ENCODE data around the gene GPR25. TPM values are rescaled to one million over a fixed set of nuclear protein-coding genes. Genes with fewer than 3 reads are reported as not detected.

GPR25 gene
- total RNA-seq, 1 donor from 2014 or later: not detected

- Histone ChIP-seq H2AFZ (replicated peaks) (no peak overlapping the region), H3K4me2 (no peak overlapping the region), H3K4me3 (no peak overlapping the region), H4K20me1 (ENCODE audit: low read depth) (peaks cover 53% of the 10 kb centered on the region), H3K36me3 (no peaks in the 10 kb centered on the region), H3K27me3 (no peaks in the 10 kb centered on the region), H3K27ac (no peak overlapping the region), H3K4me1 (peaks cover 29% of the 10 kb centered on the region), H3K79me2 (ENCODE audit: low read depth) (peaks cover 43% of the 10 kb centered on the region), H3K9ac (no peak overlapping the region), H3F3A (ENCODE audit: low read depth) (no peaks in the 10 kb centered on the region), H3K9me3 (ENCODE audit: low read depth) (no peaks in the 10 kb centered on the region)
- no peak overlapping the region for H3K4me3 Mint-ChIP-seq
- peaks cover 25% of the 10 kb centered on the region for H3K4me1 Mint-ChIP-seq
- peaks cover 6% of the 10 kb centered on the region for H3K27me3 Mint-ChIP-seq (ENCODE audit: insufficient read depth, low read depth)
- H3K9me3 Mint-ChIP-seq: no peaks in the 10 kb centered on the region
- H3K36me3 Mint-ChIP-seq: peaks cover 26% of the 10 kb centered on the region
- no peak for DNase-seq (ENCODE audit: low spot score)
- TF ChIP-seq EZH2phosphoT487 (IDR thresholded peaks at IDR 0.05): no peak
- TF ChIP-seq, protein P1, sequence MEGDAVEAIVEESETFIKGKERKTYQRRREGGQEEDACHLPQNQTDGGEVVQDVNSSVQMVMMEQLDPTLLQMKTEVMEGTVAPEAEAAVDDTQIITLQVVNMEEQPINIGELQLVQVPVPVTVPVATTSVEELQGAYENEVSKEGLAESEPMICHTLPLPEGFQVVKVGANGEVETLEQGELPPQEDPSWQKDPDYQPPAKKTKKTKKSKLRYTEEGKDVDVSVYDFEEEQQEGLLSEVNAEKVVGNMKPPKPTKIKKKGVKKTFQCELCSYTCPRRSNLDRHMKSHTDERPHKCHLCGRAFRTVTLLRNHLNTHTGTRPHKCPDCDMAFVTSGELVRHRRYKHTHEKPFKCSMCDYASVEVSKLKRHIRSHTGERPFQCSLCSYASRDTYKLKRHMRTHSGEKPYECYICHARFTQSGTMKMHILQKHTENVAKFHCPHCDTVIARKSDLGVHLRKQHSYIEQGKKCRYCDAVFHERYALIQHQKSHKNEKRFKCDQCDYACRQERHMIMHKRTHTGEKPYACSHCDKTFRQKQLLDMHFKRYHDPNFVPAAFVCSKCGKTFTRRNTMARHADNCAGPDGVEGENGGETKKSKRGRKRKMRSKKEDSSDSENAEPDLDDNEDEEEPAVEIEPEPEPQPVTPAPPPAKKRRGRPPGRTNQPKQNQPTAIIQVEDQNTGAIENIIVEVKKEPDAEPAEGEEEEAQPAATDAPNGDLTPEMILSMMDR (IDR thresholded peaks at IDR 0.05): no peak
- TF ChIP-seq EZH2 (IDR thresholded peaks at IDR 0.05): no peak
- no peak overlapping the region for H3K27ac Mint-ChIP-seq
These were observed 26.2 kb downstream of the GPR25 start for GRCh38 chr1:200899015-200899386.

- H3K4me1 Mint-ChIP-seq: peaks cover 21% of the 10 kb centered on the region
- H3K4me2 ChIP-seq: no peak overlapping the region
- H2AFZ ChIP-seq (replicated peaks): no peak overlapping the region
- TF ChIP-seq EZH2 (IDR thresholded peaks at IDR 0.05): no peak
- TF ChIP-seq, protein P1 (IDR thresholded peaks at IDR 0.05): no peak
- no peak for TF ChIP-seq EZH2phosphoT487 (IDR thresholded peaks at IDR 0.05)
- DNase-seq (ENCODE audit: low spot score): no peak
- no peaks in the 10 kb centered on the region for H3F3A ChIP-seq (ENCODE audit: low read depth)
- peaks cover 24% of the 10 kb centered on the region for H3K36me3 Mint-ChIP-seq
- H3K79me2 ChIP-seq (ENCODE audit: low read depth): peaks cover 38% of the 10 kb centered on the region
- H3K4me3 ChIP-seq: no peak overlapping the region
- H3K9me3 ChIP-seq (ENCODE audit: low read depth): no peaks in the 10 kb centered on the region
- no peaks in the 10 kb centered on the region for H3K27me3 ChIP-seq
- H3K9ac ChIP-seq: no peak overlapping the region
- no peak overlapping the region for H3K4me3 Mint-ChIP-seq
- peaks cover 24% of the 10 kb centered on the region for H3K4me1 ChIP-seq
- peaks cover 6% of the 10 kb centered on the region for H3K27me3 Mint-ChIP-seq (ENCODE audit: insufficient read depth, low read depth)
- H3K27ac Mint-ChIP-seq: no peak overlapping the region
- no peaks in the 10 kb centered on the region for H3K9me3 Mint-ChIP-seq
- H4K20me1 ChIP-seq (ENCODE audit: low read depth): peaks cover 49% of the 10 kb centered on the region
- H3K36me3 ChIP-seq: no peaks in the 10 kb centered on the region
- H3K27ac ChIP-seq: no peak overlapping the region
These were observed 26.7 kb downstream of the GPR25 start for GRCh38 chr1:200899451-200899915.

DNA sequence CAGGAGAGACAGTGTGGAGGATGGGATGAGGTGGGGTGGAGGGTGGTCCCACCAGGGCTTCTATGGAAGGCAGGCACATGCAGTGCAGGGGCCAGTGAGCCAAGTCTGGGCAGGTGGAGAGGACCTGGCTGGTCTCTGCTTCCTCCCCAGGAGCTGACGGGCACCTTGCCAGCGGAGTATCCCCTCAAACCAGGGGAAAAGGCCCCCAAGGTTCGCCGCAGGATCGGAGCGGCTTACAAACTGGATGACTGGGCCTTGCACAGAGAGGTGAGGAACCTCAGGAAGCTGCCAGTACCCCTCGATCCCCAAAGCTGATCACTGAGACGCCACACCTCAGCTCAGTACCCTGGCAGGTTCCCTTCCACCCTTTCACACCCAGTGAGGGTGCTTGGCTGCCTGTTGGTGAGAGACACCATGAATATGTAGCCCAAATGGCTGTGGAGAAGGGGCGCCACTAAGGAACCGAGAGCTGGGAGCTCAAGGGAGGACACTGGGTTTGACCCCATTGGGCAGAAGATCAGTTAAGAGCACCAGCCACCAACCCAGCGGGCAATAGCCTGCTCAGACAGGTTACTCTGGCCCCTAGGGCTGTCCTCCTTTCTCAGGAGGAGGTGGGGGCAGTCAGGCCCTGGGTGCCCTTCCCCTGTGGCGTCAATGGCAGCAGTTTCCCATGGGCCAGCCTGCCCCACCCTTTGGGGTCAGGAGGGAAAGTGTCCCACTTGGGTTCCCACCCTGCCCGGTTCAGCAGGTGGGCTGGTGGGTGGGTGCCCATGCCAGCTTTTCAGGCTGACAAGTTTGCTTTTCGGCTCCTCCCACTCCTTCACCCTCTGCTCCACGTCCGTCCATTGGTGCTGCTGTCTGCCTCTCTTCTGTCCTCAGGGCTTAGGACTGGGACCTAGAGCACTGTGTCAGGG is 27.4 kb downstream of the GPR25 start:
- no peak overlapping the region for H3K9ac ChIP-seq
- H2AFZ ChIP-seq (replicated peaks): no peak overlapping the region
- H3K36me3 ChIP-seq: no peaks in the 10 kb centered on the region
- H3K4me1 Mint-ChIP-seq: peaks cover 21% of the 10 kb centered on the region
- H3K27me3 Mint-ChIP-seq (ENCODE audit: insufficient read depth, low read depth): peaks cover 8% of the 10 kb centered on the region
- H4K20me1 ChIP-seq (ENCODE audit: low read depth): peaks cover 41% of the 10 kb centered on the region
- H3K4me2 ChIP-seq: no peak overlapping the region
- H3K36me3 Mint-ChIP-seq: peaks cover 24% of the 10 kb centered on the region
- H3K4me3 ChIP-seq: no peak overlapping the region
- no peak overlapping the region for H3K27ac ChIP-seq
- H3K9me3 ChIP-seq (ENCODE audit: low read depth): no peaks in the 10 kb centered on the region
- DNase-seq (ENCODE audit: low spot score): no peak
- peaks cover 31% of the 10 kb centered on the region for H3K79me2 ChIP-seq (ENCODE audit: low read depth)
- TF ChIP-seq, protein P1 (IDR thresholded peaks at IDR 0.05): no peak
- TF ChIP-seq EZH2phosphoT487 (IDR thresholded peaks at IDR 0.05) (no peak), EZH2 (IDR thresholded peaks at IDR 0.05) (no peak)
- H3K4me1 ChIP-seq: peaks cover 17% of the 10 kb centered on the region
- no peak overlapping the region for H3K27ac Mint-ChIP-seq
- no peaks in the 10 kb centered on the region for H3K27me3 ChIP-seq
- H3K4me3 Mint-ChIP-seq: no peak overlapping the region
- no peaks in the 10 kb centered on the region for H3K9me3 Mint-ChIP-seq
- H3F3A ChIP-seq (ENCODE audit: low read depth): no peaks in the 10 kb centered on the region

All from neural progenitor cell (in vitro differentiated cells).